HG03280 (cell line): Measurements from ENCODE around the gene TSPOAP1.

Experiments used
- ATAC-seq: cut with Tn5 transposase; IDR thresholded peaks from one replicate; pipeline ENCODE4 v1.9.1; 2021; ENCODE audit warnings: mild to moderate bottlenecking, moderate library complexity; ENCODE audit not compliant: unreplicated experiment

Gene TSPOAP1

GRCh38 chr17:58319173-58320162 is 9.1 kb downstream of the TSPOAP1 start:
- no peak for ATAC-seq

GRCh38 chr17:58318627-58319172 is 9.9 kb downstream of the TSPOAP1 start:
- no peak for ATAC-seq

DNA sequence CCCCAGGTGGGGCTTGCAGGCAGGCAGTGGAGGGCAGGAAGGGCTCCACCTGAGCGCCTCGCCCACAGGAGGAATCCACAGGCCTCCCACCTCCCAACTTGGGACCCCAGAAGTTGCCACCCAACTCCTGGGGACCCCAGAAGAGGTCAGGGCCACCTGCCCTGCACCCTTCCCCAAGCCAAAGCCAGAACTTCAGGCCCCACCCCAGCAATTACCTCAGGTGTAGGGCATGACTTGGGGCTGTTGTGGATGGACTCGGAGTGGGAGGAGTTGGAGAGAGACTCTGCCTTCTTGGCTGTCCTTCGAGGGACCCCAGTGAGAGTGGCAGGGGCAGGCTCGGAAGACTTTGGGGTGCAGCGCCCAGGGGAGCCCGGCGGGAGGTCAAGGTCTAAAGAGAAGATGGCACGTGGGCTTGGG is 10.5 kb downstream of the TSPOAP1 start:
- ATAC-seq = no peak

- ATAC-seq = peak; percentile 63
These were observed 11.1 kb downstream of the TSPOAP1 start for GRCh38 chr17:58317421-58318064.

DNA sequence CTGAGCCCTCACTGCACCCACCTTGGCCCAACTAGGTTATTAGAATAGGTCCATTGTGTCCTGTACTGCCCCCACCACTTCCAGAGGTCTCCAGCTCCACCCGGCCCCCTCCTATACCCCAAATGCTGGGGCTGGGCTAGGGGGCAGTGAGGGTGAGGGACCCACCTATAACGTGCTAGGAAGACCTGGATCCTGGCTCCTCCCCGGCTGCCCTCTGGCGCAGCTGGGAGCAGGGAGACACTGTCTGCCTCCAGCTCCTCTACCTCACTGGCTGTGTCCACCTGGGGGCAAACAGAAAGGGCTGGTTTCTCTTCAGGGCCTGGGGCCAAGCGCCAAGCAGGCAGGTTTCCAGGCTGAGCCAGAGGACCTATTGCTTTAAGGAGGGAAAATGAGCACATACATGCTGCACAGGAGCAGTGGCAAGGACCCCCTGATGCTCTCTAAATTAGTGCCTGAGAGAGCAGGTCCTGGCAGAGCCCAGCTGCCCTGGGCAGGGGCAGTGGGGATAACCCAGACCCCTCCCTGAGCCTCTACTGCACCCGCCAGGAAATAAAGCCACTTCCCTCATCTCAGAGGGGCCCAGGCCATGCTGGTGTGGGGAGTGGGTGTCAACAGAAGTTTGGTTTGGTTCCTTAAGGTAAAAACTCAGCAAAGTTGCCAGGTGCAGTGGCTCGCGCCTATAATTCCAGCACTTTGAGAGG is 12.2 kb downstream of the TSPOAP1 start:
- no peak for ATAC-seq

GRCh38 chr17:58315750-58316149 is 12.8 kb downstream of the TSPOAP1 start:
- no peak for ATAC-seq

GRCh38 chr17:58315281-58315711 is 13.3 kb downstream of the TSPOAP1 start:
- ATAC-seq = no peak

DNA sequence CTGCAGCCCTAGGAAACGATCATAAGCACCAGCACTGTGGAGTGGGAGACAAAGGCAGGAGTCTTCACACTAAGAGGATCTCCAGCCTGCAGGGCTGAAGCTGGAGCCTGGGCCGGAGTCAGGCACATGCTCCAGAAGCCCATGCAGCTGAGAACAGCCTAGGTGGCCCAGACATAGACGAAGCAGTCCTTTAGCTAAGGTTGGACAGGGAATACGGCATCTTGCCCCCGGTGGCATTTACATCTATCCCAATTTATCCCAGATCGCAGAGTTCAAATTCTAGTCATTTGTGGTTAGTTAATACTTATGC is 13.9 kb downstream of the TSPOAP1 start:
- no peak for ATAC-seq

GRCh38 chr17:58313815-58314705 is 14.5 kb downstream of the TSPOAP1 start:
- ATAC-seq = no peak

DNA sequence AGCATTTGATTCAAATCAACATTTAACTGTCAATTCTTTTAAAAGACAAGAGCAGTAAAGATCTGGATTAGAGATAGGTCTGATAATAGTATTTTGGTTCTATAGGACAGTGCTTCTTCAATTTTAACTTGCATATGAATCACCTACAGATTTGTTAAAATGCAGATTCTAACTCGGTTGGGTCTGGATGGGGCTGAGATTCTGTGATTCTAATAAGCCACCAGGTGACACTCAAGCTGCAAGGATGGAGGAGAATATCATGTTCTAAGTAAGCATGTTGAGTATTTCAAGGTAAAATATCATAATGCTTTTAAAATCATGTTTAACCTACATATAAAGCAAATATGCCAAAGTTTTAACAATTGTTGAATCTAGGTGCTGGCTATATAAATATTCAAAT is 15.8 kb downstream of the TSPOAP1 start:
- ATAC-seq = no peak

GRCh38 chr17:58312021-58312630 is 16.5 kb downstream of the TSPOAP1 start:
- ATAC-seq = no peak

- ATAC-seq = no peak
These were observed 17.1 kb downstream of the TSPOAP1 start for GRCh38 chr17:58311429-58311894.

DNA sequence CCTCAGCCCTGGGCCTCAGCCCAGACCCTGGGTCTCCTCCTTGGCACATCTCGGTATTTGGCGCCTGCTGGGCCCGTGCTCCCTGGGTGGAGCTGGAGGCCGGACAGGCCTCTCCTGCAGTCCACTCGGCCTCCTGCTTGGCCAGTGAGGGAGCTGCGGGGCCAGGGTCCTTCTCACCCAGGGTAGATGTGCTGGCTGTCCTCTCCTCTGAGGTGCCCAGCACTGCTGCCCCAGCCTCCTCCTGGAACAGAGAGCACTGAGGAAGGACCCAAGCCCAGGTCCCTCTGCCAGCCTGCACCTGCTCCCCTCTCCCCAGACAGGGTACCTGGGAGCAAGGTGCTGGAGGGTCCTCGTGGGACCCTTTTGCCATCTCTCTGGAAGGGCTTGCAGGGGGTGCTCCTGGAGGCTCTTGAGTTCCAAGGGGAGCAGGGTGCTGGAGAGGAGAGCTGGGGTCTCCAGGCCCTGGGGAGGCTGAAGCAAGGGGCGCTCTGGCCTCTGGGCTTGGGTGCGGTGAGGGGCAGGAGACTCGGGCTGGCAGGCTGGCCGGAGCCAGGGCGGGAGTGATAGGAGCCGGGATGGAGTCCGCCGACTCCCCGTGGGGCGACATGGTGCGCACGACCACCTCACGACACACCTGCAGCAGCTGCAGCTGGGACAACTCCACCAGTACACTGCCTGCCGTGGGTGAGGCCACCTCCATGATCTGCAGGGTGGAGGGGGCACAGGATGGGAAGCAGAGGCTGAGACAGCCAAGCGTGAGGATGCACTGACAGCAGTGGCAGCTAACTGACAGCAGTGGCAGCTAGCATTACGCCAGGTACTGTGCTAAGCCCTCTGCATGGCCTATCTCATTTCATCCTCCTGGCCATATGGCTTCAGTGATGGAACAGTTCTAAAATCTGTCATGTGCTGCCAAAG is 17.8 kb downstream of the TSPOAP1 start:
- ATAC-seq = no peak

DNA sequence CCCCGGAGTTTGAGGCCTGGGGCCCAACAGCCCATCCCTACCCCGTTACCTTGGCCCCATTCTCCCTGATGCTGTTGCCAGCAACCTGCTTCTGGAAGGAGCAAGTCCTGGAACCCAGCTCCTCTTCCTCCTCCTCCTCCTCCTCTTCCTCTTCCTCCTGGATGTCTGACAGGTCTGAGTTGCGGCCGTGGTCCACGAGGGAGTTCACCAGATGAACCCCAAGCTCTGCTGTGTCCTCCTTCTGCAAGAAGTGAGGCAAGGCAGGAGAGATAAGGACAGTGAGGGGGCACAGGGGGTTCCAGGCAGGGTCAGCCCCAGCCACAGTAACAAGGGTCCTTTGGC is 18.7 kb downstream of the TSPOAP1 start:
- no peak for ATAC-seq

GRCh38 chr17:58308985-58309917 is 19.3 kb downstream of the TSPOAP1 start:
- no peak for ATAC-seq

GRCh38 chr17:58308173-58308984 is 20.2 kb downstream of the TSPOAP1 start:
- ATAC-seq = no peak
